GM18868 (cell line): ENCODE data around the gene GRIA3.

ENCODE experiments used
- ATAC-seq: cut with Tn5 transposase; IDR thresholded peaks from one replicate; pipeline ENCODE4 v1.9.1; 2021; ENCODE audit warnings: mild to moderate bottlenecking, moderate library complexity; ENCODE audit not compliant: unreplicated experiment

The GRIA3 gene

GRCh38 chrX:123184219-123184865 lies at the start of gene GRIA3:
Gene GRIA3 (plus strand): TSS chrX:123184278. CDS start chrX:123184536, 258 bp downstream.
- no peak for ATAC-seq

- ATAC-seq = no peak
Observed at GRCh38 chrX:123138473-123138872, 45.6 kb upstream of the GRIA3 start.

GRCh38 chrX:123140454-123140853 lies 43.6 kb upstream of the GRIA3 start:
- no peak for ATAC-seq

- ATAC-seq = peak; percentile 66
Observed at GRCh38 chrX:123140904-123141303, 43.2 kb upstream of the GRIA3 start.

GRCh38 chrX:123153846-123154335 lies 30.2 kb upstream of the GRIA3 start:
- no peak for ATAC-seq

GRCh38 chrX:123155327-123155726 lies 28.8 kb upstream of the GRIA3 start:
- ATAC-seq = no peak

GRCh38 chrX:123157586-123157985 lies 26.5 kb upstream of the GRIA3 start:
- no peak for ATAC-seq

- no peak for ATAC-seq
Observed at GRCh38 chrX:123159403-123159802, 24.7 kb upstream of the GRIA3 start.

GRCh38 chrX:123167621-123168020 lies 16.5 kb upstream of the GRIA3 start:
- ATAC-seq = no peak

GRCh38 chrX:123169247-123169901 lies 14.7 kb upstream of the GRIA3 start:
- ATAC-seq = no peak

- no peak for ATAC-seq
Observed at GRCh38 chrX:123170546-123170945, 13.5 kb upstream of the GRIA3 start.

GRCh38 chrX:123171781-123172180 lies 12.3 kb upstream of the GRIA3 start:
- no peak for ATAC-seq

- no peak for ATAC-seq
Observed at GRCh38 chrX:123172869-123173268, 11.2 kb upstream of the GRIA3 start.

GRCh38 chrX:123173833-123174232 lies 10.2 kb upstream of the GRIA3 start:
- peak; percentile 49 for ATAC-seq

- no peak for ATAC-seq
Observed at GRCh38 chrX:123175366-123176122, 8.5 kb upstream of the GRIA3 start.

- peak; percentile 48 for ATAC-seq
Observed at GRCh38 chrX:123181233-123181914, 2.7 kb upstream of the GRIA3 start.

GRCh38 chrX:123184866-123185276 lies 793 bp downstream of the GRIA3 start:
- no peak for ATAC-seq

- ATAC-seq = no peak
Observed at GRCh38 chrX:123185721-123186120, 1.6 kb downstream of the GRIA3 start.

- no peak for ATAC-seq
Observed at GRCh38 chrX:123186801-123187200, 2.7 kb downstream of the GRIA3 start.

GRCh38 chrX:123188081-123188480 lies 4.0 kb downstream of the GRIA3 start:
- no peak for ATAC-seq

- no peak for ATAC-seq
Observed at GRCh38 chrX:123189338-123189737, 5.3 kb downstream of the GRIA3 start.
